Fibroblast of peridontal ligament (primary cell): ENCODE results near the gene CAPZA3.
"Not testable (repeated sequence)": the region's sequence is repeated elsewhere in the genome, so short reads cannot be mapped to it uniquely, and the experiment has no call there.

Experiments used
- DNase-seq: peaks from one replicate; pipeline ENCODE4 v3.0.0-alpha.2; 2010; ENCODE audit errors: extremely low read depth

CAPZA3 gene

DNA sequence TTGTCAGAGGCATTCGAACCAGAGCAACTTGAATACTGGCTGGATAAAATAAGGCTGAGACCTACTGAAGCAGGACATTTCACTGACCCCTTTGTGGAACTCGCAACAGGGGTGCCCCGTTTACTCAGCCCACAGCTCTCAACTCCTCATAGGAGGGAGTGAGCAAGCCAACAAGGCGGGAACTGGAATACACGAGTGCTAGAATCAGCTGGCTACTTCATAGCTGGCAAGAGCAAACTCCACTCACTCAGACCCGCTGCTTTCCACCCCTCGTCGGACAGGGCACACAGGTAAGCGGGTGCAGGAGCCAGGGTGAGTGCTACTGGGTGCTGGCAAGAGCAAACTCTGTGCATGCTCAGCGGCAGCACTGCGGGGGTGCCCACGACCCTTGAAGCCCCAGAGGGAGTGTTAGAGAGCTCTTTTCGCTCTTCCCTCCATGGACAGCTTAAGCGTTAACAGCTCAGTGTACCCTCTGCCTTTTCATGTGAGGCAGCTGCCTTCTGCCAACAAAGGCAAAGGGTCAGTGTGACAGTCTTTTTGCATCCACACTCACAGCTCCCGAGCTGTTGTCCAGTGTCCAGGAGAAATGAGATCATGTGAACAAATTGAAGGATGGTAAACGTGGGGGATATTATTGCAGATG lies 15.7 kb downstream of the CAPZA3 start:
- no peak for DNase-seq

DNA sequence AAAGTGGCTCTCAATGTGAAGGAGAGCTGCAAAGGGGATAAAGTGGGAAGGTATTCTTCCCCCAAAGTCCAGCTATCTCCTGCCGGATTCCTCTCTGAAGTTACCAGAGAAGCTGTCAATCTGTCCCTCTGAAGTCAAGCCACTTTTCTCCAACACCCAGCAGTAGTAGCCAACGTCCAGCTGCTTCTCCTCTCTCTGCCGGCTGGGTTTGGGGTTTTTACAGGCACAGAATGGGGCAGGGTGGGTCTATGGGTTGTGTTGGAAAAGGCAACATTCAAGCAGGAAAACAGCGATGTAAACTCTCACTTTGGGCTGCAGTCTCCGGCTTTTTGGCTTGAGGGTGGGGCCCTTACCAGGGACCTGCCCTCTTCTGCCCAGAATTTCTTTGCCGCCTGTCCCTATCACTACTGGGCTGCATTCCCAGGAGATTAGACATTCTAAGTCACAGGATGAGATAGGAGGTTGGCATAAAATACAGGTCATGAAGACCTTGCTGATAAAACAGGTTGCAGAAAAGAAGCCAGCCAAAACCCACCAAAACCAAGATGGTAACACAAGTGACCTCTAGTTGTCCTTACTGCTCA lies 16.3 kb downstream of the CAPZA3 start:
- no peak for DNase-seq

DNA sequence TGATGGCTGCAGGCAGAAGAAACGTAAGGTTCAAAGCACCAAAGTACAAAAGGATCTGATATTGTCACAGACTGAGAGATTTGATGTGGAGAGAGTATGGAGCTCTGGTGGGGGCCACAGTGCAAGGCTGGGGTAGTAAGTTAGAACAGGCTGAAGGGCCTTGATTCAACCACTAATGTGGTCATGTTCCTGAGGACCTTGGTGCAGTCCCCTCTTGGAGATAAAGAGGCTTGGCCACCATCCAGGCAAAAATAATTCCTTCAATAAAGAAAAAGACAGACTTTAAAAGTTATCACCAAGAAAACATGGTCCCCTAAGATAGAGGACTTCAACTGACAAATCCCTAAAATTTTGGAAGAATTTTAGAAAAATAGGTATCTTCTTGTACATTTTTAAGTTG lies 17.4 kb downstream of the CAPZA3 start:
- DNase-seq: no peak

DNA sequence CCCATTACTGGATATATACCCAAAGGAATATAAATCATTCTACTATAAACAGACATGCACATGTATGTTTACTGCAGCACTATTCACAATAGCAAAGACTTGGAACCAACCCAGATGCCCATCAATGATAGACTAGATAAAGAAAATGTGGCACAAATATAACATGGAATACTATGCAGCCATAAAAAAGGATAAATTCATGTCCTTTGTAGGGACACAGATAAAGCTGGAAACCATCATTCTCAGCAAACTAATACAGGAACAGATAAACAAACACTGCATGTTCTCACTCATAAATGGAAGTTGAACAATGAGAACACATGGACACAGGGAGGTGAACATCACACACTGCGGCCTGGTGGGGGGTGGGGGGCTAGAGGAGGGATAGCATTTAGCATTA lies 28.6 kb downstream of the CAPZA3 start:
- not testable (repeated sequence) for DNase-seq

DNA sequence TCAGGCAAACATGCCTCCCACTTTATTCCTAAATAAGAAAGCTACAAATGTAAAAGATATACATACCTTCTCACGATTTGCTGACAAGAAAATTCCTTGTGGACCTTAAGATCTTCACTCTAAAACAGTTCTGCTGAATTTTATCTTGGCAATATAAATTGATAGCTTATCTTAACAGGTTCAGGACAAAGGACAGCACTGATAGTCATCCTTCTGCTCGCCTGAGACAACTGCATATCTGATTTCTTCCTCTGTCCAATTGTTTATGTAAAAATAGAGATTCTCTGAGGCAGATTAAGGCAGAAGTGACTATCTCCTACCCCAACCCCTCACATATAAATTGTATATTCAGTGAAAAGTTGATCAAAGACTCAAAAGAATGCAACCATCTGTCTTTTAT lies 44.9 kb downstream of the CAPZA3 start:
- DNase-seq: peak; percentile 6

DNA sequence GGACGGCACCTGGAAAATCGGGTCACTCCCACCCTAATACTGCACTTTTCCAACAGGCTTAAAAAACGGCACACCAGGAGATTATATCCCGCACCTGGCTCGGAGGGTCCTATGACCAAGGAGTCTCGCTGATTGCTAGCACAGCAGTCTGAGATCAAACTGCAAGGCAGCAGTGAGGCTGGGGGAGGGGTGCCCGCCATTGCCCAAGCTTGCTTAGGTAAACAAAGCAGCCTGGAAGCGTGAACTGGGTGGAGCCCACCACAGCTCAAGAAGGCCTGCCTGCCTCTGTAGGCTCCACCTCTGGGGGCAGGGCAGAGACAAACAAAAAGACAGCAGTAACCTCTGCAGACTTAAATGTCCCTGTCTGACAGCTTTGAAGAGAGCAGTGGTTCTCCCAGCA lies 47.5 kb downstream of the CAPZA3 start:
- DNase-seq: not testable (repeated sequence)
